Gastroesophageal sphincter (tissue), 3 donors: ENCODE data around the gene SRSF9.

ENCODE experiments used
- CTCF ChIP-seq, 4 experiments: fragments of 200-600 bp in 2 of 4; fragments of 450-650 bp in 2 of 4; sonication (generic) in 1 of 4; IDR thresholded peaks; one replicate each; pipeline ENCODE4 v1.5.1; 2017 to 2019; ENCODE audit warnings: antibody characterized with exemption in 4 of 4, mild to moderate bottlenecking in 2 of 4, moderate library complexity in 2 of 4
- EP300 ChIP-seq: sonication (generic); formaldehyde crosslinking; IDR thresholded peaks from one replicate; pipeline ENCODE4 v1.6.1; 2017; ENCODE audit warnings: antibody characterized with exemption, mild to moderate bottlenecking
- POLR2A ChIP-seq, 2 donors: fragments of 450-650 bp; IDR thresholded peaks; one replicate each; pipeline ENCODE4 v1.6.1; 2017; ENCODE audit warnings: antibody characterized with exemption in 2 of 2, mild to moderate bottlenecking in 2 of 2, moderate library complexity in 1 of 2
- POLR2AphosphoS5 ChIP-seq: sonication (generic); formaldehyde crosslinking; IDR thresholded peaks from one replicate; pipeline ENCODE4 v1.6.1; 2017; ENCODE audit warnings: antibody characterized with exemption

DNA sequence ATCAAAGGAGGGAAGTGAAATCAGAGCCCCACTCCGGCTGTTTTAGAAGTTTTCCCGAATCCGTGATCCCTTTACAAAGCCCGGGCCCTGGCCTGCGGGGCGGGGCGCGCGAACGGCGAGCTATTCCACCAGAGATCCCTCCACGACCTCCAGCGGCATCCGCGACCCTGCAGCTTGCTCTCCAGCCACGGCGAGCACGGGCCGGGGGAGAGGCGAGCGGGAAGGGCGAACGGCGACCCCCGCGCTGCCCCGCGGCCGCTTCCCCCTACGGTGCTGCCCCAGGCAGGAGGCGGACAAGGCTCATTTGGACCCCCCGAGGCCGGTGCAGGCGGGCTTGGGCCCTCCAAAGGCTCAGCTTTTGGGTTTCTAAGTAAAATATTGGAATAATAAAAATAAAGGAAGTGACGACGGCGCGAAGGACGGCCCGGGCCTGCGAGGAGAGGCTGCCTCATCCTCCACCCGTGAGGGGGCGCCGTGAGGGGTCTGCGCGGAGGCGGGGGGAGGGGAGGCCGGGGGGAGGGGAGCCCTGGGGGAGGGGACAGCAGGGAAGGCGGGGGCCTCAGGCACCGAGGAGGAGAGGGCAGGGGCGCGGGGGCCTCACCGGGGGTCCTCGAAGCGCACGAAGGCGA, 613 bp downstream of the SRSF9 start:
- no peak for TF ChIP-seq CTCF (IDR thresholded peaks at IDR 0.05)
- no peak for TF ChIP-seq POLR2A (IDR thresholded peaks at IDR 0.05)
- TF ChIP-seq EP300 = no peak
- TF ChIP-seq POLR2AphosphoS5 = no peak
